ENCODE measurements around the gene DAP. TPM values are rescaled to one million over a fixed set of nuclear protein-coding genes. Genes with fewer than 3 reads are reported as not detected.

The DAP gene
- total and polyA plus RNA-seq, 10 of the 15 experiments (the other 5 are each of a cell fraction or from before 2014, with no cell fraction given), result 12.9 to 130 (median 49.9) TPM

DNA sequence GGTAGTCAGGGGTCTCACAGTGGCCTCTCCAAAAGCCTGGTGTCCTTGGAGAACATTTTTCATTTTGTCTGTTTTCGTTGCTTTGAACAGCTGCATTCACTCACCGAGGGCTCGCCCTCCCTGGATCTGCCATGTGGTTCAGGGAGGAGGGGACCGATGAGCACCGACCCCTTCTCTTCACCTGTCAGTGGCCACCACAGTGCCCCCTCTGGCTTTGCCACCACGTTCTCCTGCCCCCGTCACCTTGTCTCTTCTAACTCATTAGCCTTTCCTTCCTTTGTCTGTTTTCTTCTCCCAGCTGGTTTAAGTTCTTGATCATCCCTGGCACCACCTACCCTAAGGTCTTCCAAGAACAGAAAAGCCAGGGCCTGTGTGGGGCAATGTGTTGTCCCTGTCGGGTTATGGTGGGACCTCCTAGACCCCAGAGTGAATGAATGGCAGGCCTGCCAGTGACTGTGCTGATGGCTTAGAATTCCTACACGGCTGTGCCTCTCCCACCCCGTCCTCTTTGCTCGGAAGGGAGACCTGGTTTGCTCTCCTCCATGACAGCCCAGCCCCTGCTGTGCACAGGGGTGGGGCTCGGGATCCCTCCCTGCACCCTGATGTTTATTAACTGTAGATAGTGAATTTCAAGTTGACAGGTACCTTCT, 107.2 kb downstream of the DAP start (continued):
- TF ChIP-seq USF1 (IDR thresholded peaks at IDR 0.05; ENCODE audit: borderline replicate concordance, extremely low read length, insufficient read depth, low read depth, low read length), result no peak

- WGBS (ENCODE audit: insufficient coverage, insufficient replicate concordance, low lambda C conversion rate, missing lambda C conversion rate), result 92% methylated on average over 4 of the region's 4 CpGs
- Histone ChIP-seq H3K27me3 (replicated peaks in 1 of 2; ENCODE audit: control insufficient read depth in 2 of 2, insufficient read depth in 2 of 2, low read length in 1 of 2) (no peaks in the 10 kb centered on the region), H3K4me3 (no peak overlapping the region), H3K27ac (ENCODE audit: control insufficient read depth, insufficient read depth) (no peak overlapping the region), H3K79me2 (ENCODE audit: control insufficient read depth, insufficient read depth, low read length) (peaks cover 2% of the 10 kb centered on the region), H4K20me1 (ENCODE audit: control insufficient read depth, insufficient read depth) (no peaks in the 10 kb centered on the region), H2AFZ (ENCODE audit: control insufficient read depth, low read depth, low read length) (no peak overlapping the region), H3K4me1 (ENCODE audit: control insufficient read depth, insufficient read depth, low read length) (no peaks in the 10 kb centered on the region; the same call in 1 of the 2 replicates), H3K9ac (ENCODE audit: control insufficient read depth, insufficient read depth, low read length) (no peak overlapping the region), H3K36me3 (ENCODE audit: control insufficient read depth in 2 of 2, insufficient read depth in 2 of 2, low read length in 1 of 2) (peaks cover 28 to 38% of the 10 kb centered on the region in 2 experiments), H3K9me3 (replicated peaks; ENCODE audit: control insufficient read depth, insufficient read depth, low read length) (no peaks in the 10 kb centered on the region), H3K4me2 (ENCODE audit: control insufficient read depth, insufficient read depth) (no peak overlapping the region)
- no TSS peak for BruUV-seq (replicated peaks)
- ATAC-seq, result no peak
- no peak for DNase-seq (ENCODE audit: low read depth, low spot score)
- ChIA-PET SMC1A (ENCODE audit: uncharacterized antibody, unreplicated experiment) (interaction anchor here (1.2 kb wide), 1 partner anchor 16 kb away, joined by 3 read pairs; no protein-coding TSS in a partner anchor), CTCF (interaction anchor here (0.6 to 1.9 kb wide), 4 partner anchors 9 to 37 kb away, joined by 3 to 4 read pairs (median 4); no protein-coding TSS in a partner anchor), POLR2A (no interaction called here), RAD21 (ENCODE audit: unreplicated experiment) (interaction anchor here (0.6 kb wide), 1 partner anchor 43 kb away, joined by 3 read pairs; no protein-coding TSS in a partner anchor)
- intact Hi-C loops (cut with micrococcal nuclease; ENCODE audit: unreplicated experiment) (no loop called here), in situ Hi-C loops (cut with MboI) (no loop called here)
- FAIRE-seq, result no peak
- TF ChIP-seq GATAD2B (conservative IDR thresholded peaks at IDR 0.05; ENCODE audit: low read depth), result no peak
- TF ChIP-seq MLLT1 (IDR thresholded peaks at IDR 0.05), result no peak
- TF ChIP-seq TARDBP (IDR thresholded peaks at IDR 0.05; ENCODE audit: borderline replicate concordance), result no peak
- no peak for TF ChIP-seq BHLHE40 (IDR thresholded peaks at IDR 0.05; ENCODE audit: borderline replicate concordance in 1 of 2, low read depth in 2 of 2, low read length in 1 of 2)
- TF ChIP-seq FOS (IDR thresholded peaks at IDR 0.05; ENCODE audit: borderline replicate concordance, extremely low read depth, insufficient read length), result no peak
- no peak for TF ChIP-seq ZNF217 (IDR thresholded peaks at IDR 0.05)
- TF ChIP-seq CUX1 (IDR thresholded peaks at IDR 0.05; ENCODE audit: insufficient replicate concordance, low read depth, low read length), result no peak
- TF ChIP-seq NRF1 (conservative IDR thresholded peaks at IDR 0.05; ENCODE audit: low read depth, low read length), result no peak
- TF ChIP-seq SPI1 (IDR thresholded peaks at IDR 0.05; ENCODE audit: borderline replicate concordance, insufficient read depth, low read depth, low read length), result no peak
- TF ChIP-seq HCFC1 (IDR thresholded peaks at IDR 0.05; ENCODE audit: low read length), result no peak
- TF ChIP-seq PAX8 (IDR thresholded peaks at IDR 0.05), result no peak
- no peak for TF ChIP-seq ZNF622 (IDR thresholded peaks at IDR 0.05)
- no peak for TF ChIP-seq MTA3 (IDR thresholded peaks at IDR 0.05; ENCODE audit: borderline replicate concordance, low read length)
- TF ChIP-seq SUPT20H (IDR thresholded peaks at IDR 0.05; ENCODE audit: borderline replicate concordance, control insufficient read depth, low read depth, low read length), result no peak
Measured at GRCh38 chr5:10653043-10653442, 108.0 kb downstream of the DAP start.

All from GM12878 (cell line).